HepG2 (cell line): Measurements from ENCODE around the gene TMEM114. TPM values are rescaled to one million over a fixed set of nuclear protein-coding genes. Genes with fewer than 3 reads are reported as not detected.

Source experiments
- CBX1 ChIP-seq: IDR thresholded peaks from one replicate; pipeline ENCODE4 v1.6.1; 2016; ENCODE audit warnings: antibody characterized with exemption, low read depth
- ESRRA ChIP-seq: sonication (generic); formaldehyde crosslinking; IDR thresholded peaks from 2 replicates; pipeline ENCODE4 v1.5.1; 2020; ENCODE audit warnings: mild to moderate bottlenecking, low read depth, missing genetic modification reagents
- GPN1 ChIP-seq: sonication (generic); formaldehyde crosslinking; IDR thresholded peaks from 2 replicates; pipeline ENCODE4 v1.5.1; 2020; ENCODE audit warnings: missing genetic modification reagents, borderline replicate concordance
- HBP1 ChIP-seq: IDR thresholded peaks from 2 replicates; pipeline ENCODE4 v1.6.1; 2016; ENCODE audit warnings: low read depth, control low read depth
- HNF4A ChIP-seq: sonication (generic); formaldehyde crosslinking; IDR thresholded peaks from 2 replicates; pipeline ENCODE4 v1.4.0; 2020; ENCODE audit warnings: missing genetic modification reagents
- PCBP2 ChIP-seq: fragments of 200-400 bp; formaldehyde crosslinking; optimal IDR thresholded peaks from 2 replicates; pipeline ENCODE3; 2018; ENCODE audit warnings: low read length, low read depth; ENCODE audit not compliant: poor library complexity, severe bottlenecking
- PHF20 ChIP-seq: sonication (generic); formaldehyde crosslinking; IDR thresholded peaks from 2 replicates; pipeline ENCODE4 v1.5.0; 2020; ENCODE audit warnings: mild to moderate bottlenecking, missing genetic modification reagents
- PRPF4 ChIP-seq: fragments of 200-400 bp; formaldehyde crosslinking; IDR thresholded peaks from 2 replicates; pipeline ENCODE4 v1.6.1; 2016; ENCODE audit warnings: low read length, low read depth; ENCODE audit not compliant: poor library complexity, severe bottlenecking
- RXRB ChIP-seq: IDR thresholded peaks from 2 replicates; pipeline ENCODE4 v1.6.1; 2016; ENCODE audit warnings: borderline replicate concordance, missing genetic modification reagents, missing compliant biosample characterization
- SAP130 ChIP-seq: IDR thresholded peaks from 2 replicates; pipeline ENCODE4 v1.6.1; 2016; ENCODE audit warnings: low read depth
- TERF1 ChIP-seq: sonication (generic); formaldehyde crosslinking; IDR thresholded peaks from 2 replicates; pipeline ENCODE4 v1.8.0; 2022; ENCODE audit warnings: mild to moderate bottlenecking, missing genetic modification reagents, moderate library complexity
- ZFX ChIP-seq: sonication (generic); formaldehyde crosslinking; IDR thresholded peaks from 2 replicates; pipeline ENCODE4 v1.4.0; 2020; ENCODE audit warnings: mild to moderate bottlenecking, low read depth, missing genetic modification reagents, moderate library complexity
- ZNF207 ChIP-seq: fragments of 450-650 bp; IDR thresholded peaks from 2 replicates; pipeline ENCODE4 v1.6.1; 2016; ENCODE audit warnings: antibody characterized with exemption, borderline replicate concordance
- ZNF737 ChIP-seq: sonication (generic); formaldehyde crosslinking; IDR thresholded peaks from 2 replicates; pipeline ENCODE4 v1.5.0; 2020; ENCODE audit warnings: missing genetic modification reagents, mild to moderate bottlenecking, borderline replicate concordance
- ZNF75D ChIP-seq: sonication (generic); formaldehyde crosslinking; IDR thresholded peaks from 2 replicates; pipeline ENCODE4 v1.8.1; 2023; ENCODE audit warnings: missing genetic modification reagents, mild to moderate bottlenecking, borderline replicate concordance
- polyA plus RNA-seq, 8 experiments: library from polyadenylated mRNA; depleted of rRNA in 3 of 8; stranded (reverse) in 7 of 8; unstranded in 1 of 8; fragments of >200 nt; fragmentation: Illumina TruSeq in 4 of 8; extraction: Trizol in 4 of 8; gene quantifications; 2 replicates each; pipeline versions ENCODE4 v1.2.1 to v1.2.3, GENCODE V29; 2011 to 2016; ENCODE audit warnings: low read depth in 4 of 8, missing spikeins in 1 of 8, mixed read lengths in 1 of 8; ENCODE audit not compliant: insufficient read depth in 1 of 8
- total RNA-seq, 5 experiments: library from RNA; depleted of rRNA; stranded (reverse); fragments of >200 nt; fragmentation: Illumina TruSeq; extraction: Trizol; gene quantifications; 2 replicates each; pipeline ENCODE4 v1.2.3, GENCODE V29; 2016; ENCODE audit warnings: low read depth in 1 of 5
- TF ChIP-seq, protein P1 (sequence below): sonication (generic); formaldehyde crosslinking; IDR thresholded peaks from 2 replicates; pipeline ENCODE4 v1.4.0; 2020; ENCODE audit warnings: missing genetic modification reagents, borderline replicate concordance
- TF ChIP-seq, protein P2 (sequence below): sonication (generic); formaldehyde crosslinking; IDR thresholded peaks from 2 replicates; pipeline ENCODE4 v1.9.0; 2021; ENCODE audit warnings: missing genetic modification reagents, mild to moderate bottlenecking, borderline replicate concordance
- TF ChIP-seq, protein P3 (sequence below): sonication (generic); formaldehyde crosslinking; IDR thresholded peaks from 2 replicates; pipeline ENCODE4 v1.5.0; 2020; ENCODE audit warnings: missing genetic modification reagents
- TF ChIP-seq, protein P4 (sequence below): sonication (generic); formaldehyde crosslinking; IDR thresholded peaks from 2 replicates; pipeline ENCODE4 v1.4.0; 2020; ENCODE audit warnings: mild to moderate bottlenecking, missing genetic modification reagents, borderline replicate concordance

The TMEM114 gene
- total and polyA plus RNA-seq, 2 of the 13 experiments (the other 11 are each of a cell fraction or from before 2014, with no cell fraction given): not detected

DNA sequence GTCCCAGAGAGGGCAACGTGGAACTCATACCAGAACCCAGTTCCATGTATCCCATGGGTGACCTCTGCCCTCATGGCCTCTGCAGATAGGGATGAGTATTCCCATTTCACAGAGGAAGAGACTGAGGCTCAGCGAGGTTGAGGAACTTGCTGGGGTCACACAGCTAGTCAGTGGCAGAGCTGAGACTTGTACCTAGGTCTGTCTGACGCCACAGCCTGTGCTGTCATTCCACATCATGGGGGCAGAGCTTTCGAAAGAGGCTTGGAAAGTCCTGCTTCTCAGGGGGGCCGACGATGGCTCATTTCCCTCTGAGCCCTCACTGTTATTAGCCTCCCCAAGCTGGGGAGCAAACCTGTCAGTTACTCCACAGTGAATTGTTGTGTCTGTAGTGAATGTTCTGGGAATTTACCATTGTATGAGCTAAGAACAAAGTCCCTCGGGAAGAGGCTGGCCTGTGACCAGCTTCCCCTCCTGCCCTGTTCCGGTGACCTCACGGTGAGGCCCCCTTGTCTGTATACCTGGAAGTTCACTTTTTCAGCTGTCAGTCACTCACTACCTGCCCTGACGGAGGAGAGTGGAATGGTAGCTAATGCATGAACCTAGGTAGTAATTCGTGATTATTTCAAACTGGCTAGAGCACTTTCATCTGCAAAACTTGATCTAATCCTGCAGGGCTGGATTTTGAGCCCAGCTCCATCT lies 40.1 kb upstream of the TMEM114 start (continued):
- TF ChIP-seq HBP1: no peak
- peak; percentile 15; the same call in 1 of the 2 replicates for TF ChIP-seq PHF20 (CRISPR knock-in tag)
- no peak for TF ChIP-seq PCBP2
- TF ChIP-seq PRPF4: no peak
- 0 out of 2 replicates have a peak, but pooled peaks have one; percentile 33 for TF ChIP-seq ZNF737
- TF ChIP-seq ZNF75D (CRISPR knock-in tag): no peak
- TF ChIP-seq, protein P1, sequence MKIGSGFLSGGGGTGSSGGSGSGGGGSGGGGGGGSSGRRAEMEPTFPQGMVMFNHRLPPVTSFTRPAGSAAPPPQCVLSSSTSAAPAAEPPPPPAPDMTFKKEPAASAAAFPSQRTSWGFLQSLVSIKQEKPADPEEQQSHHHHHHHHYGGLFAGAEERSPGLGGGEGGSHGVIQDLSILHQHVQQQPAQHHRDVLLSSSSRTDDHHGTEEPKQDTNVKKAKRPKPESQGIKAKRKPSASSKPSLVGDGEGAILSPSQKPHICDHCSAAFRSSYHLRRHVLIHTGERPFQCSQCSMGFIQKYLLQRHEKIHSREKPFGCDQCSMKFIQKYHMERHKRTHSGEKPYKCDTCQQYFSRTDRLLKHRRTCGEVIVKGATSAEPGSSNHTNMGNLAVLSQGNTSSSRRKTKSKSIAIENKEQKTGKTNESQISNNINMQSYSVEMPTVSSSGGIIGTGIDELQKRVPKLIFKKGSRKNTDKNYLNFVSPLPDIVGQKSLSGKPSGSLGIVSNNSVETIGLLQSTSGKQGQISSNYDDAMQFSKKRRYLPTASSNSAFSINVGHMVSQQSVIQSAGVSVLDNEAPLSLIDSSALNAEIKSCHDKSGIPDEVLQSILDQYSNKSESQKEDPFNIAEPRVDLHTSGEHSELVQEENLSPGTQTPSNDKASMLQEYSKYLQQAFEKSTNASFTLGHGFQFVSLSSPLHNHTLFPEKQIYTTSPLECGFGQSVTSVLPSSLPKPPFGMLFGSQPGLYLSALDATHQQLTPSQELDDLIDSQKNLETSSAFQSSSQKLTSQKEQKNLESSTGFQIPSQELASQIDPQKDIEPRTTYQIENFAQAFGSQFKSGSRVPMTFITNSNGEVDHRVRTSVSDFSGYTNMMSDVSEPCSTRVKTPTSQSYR (CRISPR knock-in tag): no peak
- no peak for TF ChIP-seq ZFX (CRISPR knock-in tag)
- TF ChIP-seq SAP130 (CRISPR knock-in tag): peak; percentile 17; the same call in 1 of the 2 replicates
- TF ChIP-seq, protein P2, sequence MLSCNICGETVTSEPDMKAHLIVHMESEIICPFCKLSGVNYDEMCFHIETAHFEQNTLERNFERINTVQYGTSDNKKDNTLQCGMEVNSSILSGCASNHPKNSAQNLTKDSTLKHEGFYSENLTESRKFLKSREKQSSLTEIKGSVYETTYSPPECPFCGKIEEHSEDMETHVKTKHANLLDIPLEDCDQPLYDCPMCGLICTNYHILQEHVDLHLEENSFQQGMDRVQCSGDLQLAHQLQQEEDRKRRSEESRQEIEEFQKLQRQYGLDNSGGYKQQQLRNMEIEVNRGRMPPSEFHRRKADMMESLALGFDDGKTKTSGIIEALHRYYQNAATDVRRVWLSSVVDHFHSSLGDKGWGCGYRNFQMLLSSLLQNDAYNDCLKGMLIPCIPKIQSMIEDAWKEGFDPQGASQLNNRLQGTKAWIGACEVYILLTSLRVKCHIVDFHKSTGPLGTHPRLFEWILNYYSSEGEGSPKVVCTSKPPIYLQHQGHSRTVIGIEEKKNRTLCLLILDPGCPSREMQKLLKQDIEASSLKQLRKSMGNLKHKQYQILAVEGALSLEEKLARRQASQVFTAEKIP (CRISPR knock-in tag): no peak
- TF ChIP-seq HNF4A: no peak; the same call in 1 of the 2 replicates
- TF ChIP-seq TERF1 (CRISPR knock-in tag): no peak
- TF ChIP-seq, protein P3, sequence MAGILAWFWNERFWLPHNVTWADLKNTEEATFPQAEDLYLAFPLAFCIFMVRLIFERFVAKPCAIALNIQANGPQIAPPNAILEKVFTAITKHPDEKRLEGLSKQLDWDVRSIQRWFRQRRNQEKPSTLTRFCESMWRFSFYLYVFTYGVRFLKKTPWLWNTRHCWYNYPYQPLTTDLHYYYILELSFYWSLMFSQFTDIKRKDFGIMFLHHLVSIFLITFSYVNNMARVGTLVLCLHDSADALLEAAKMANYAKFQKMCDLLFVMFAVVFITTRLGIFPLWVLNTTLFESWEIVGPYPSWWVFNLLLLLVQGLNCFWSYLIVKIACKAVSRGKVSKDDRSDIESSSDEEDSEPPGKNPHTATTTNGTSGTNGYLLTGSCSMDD (CRISPR knock-in tag): no peak
- TF ChIP-seq CBX1: no peak
- no peak for TF ChIP-seq GPN1
- TF ChIP-seq, protein P4, sequence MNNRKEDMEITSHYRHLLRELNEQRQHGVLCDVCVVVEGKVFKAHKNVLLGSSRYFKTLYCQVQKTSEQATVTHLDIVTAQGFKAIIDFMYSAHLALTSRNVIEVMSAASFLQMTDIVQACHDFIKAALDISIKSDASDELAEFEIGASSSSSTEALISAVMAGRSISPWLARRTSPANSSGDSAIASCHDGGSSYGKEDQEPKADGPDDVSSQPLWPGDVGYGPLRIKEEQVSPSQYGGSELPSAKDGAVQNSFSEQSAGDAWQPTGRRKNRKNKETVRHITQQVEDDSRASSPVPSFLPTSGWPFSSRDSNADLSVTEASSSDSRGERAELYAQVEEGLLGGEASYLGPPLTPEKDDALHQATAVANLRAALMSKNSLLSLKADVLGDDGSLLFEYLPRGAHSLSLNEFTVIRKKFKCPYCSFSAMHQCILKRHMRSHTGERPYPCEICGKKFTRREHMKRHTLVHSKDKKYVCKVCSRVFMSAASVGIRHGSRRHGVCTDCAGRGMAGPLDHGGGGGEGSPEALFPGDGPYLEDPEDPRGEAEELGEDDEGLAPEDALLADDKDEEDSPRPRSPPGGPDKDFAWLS (CRISPR knock-in tag): no peak
- no peak for TF ChIP-seq ESRRA
- TF ChIP-seq RXRB: peak; percentile 26; the same call in 1 of the 2 replicates
- no peak for TF ChIP-seq ZNF207
